ENCODE measurements around the gene BCR.

BCR gene

GRCh38 chr22:23242473-23243001, 62.2 kb downstream of the BCR start:
- no peak overlapping the region for H3K9ac ChIP-seq (ENCODE audit: low read length)
- H4K20me1 ChIP-seq (ENCODE audit: low read depth, low read length) = no peaks in the 10 kb centered on the region; the same call in 1 of the 2 replicates
- no peak overlapping the region for H3K27ac ChIP-seq (ENCODE audit: low read depth, low read length)

GRCh38 chr22:23243006-23243573, 62.8 kb downstream of the BCR start:
- H4K20me1 ChIP-seq (ENCODE audit: low read depth, low read length) = no peaks in the 10 kb centered on the region; the same call in 1 of the 2 replicates
- H3K27me3 ChIP-seq (ENCODE audit: low read length) = no peaks in the 10 kb centered on the region
- no peaks in the 10 kb centered on the region for H3K9me3 ChIP-seq (ENCODE audit: insufficient read depth, low read length)
- no peaks in the 10 kb centered on the region for H3K36me3 ChIP-seq (ENCODE audit: low read length)
- no peak for TF ChIP-seq CTCF (IDR thresholded peaks at IDR 0.05; ENCODE audit: insufficient read depth, low read length, poor library complexity, severe bottlenecking)
- no peak for TF ChIP-seq EZH2phosphoT487 (conservative IDR thresholded peaks at IDR 0.05; ENCODE audit: low read length)
- H3K4me2 ChIP-seq (ENCODE audit: low read depth, low read length, poor library complexity, severe bottlenecking) = no peak overlapping the region
- no peak overlapping the region for H2AFZ ChIP-seq (ENCODE audit: low read depth, low read length, severe bottlenecking)
- H3K27ac ChIP-seq (ENCODE audit: low read depth, low read length) = no peak overlapping the region
- no peaks in the 10 kb centered on the region for H3K9me2 ChIP-seq (replicated peaks; ENCODE audit: insufficient read depth, low read length)
- no peaks in the 10 kb centered on the region for H3K79me2 ChIP-seq (ENCODE audit: insufficient read depth, low read length)
- no peaks in the 10 kb centered on the region for H3F3A ChIP-seq (ENCODE audit: insufficient read depth)
- H3K4me3 ChIP-seq (ENCODE audit: insufficient read depth, low read length, poor library complexity, severe bottlenecking) = no peak overlapping the region
- H3K9ac ChIP-seq (ENCODE audit: low read length) = no peak overlapping the region

More at GRCh38 chr22:23242473-23243001, 62.2 kb downstream of the BCR start:
- H3K27me3 ChIP-seq (ENCODE audit: low read length) = no peaks in the 10 kb centered on the region
- H3K9me3 ChIP-seq (ENCODE audit: insufficient read depth, low read length) = no peaks in the 10 kb centered on the region
- no peaks in the 10 kb centered on the region for H3F3A ChIP-seq (ENCODE audit: insufficient read depth)
- H2AFZ ChIP-seq (ENCODE audit: low read depth, low read length, severe bottlenecking) = no peak overlapping the region
- no peak overlapping the region for H3K4me3 ChIP-seq (ENCODE audit: insufficient read depth, low read length, poor library complexity, severe bottlenecking)
- no peaks in the 10 kb centered on the region for H3K79me2 ChIP-seq (ENCODE audit: insufficient read depth, low read length)
- H3K4me2 ChIP-seq (ENCODE audit: low read depth, low read length, poor library complexity, severe bottlenecking) = no peak overlapping the region
- no peaks in the 10 kb centered on the region for H3K9me2 ChIP-seq (replicated peaks; ENCODE audit: insufficient read depth, low read length)
- no peak for TF ChIP-seq CTCF (IDR thresholded peaks at IDR 0.05; ENCODE audit: insufficient read depth, low read length, poor library complexity, severe bottlenecking)
- TF ChIP-seq EZH2phosphoT487 (conservative IDR thresholded peaks at IDR 0.05; ENCODE audit: low read length) = no peak
- no peaks in the 10 kb centered on the region for H3K36me3 ChIP-seq (ENCODE audit: low read length)

- Histone ChIP-seq H3K79me2 (ENCODE audit: insufficient read depth, low read length) (no peaks in the 10 kb centered on the region), H3K4me3 (ENCODE audit: insufficient read depth, low read length, poor library complexity, severe bottlenecking) (no peak overlapping the region), H3K9me3 (ENCODE audit: insufficient read depth, low read length) (no peaks in the 10 kb centered on the region), H3K9ac (ENCODE audit: low read length) (no peak overlapping the region), H4K20me1 (ENCODE audit: low read depth, low read length) (no peaks in the 10 kb centered on the region; the same call in 1 of the 2 replicates), H3K4me2 (ENCODE audit: low read depth, low read length, poor library complexity, severe bottlenecking) (no peak overlapping the region), H3K27ac (ENCODE audit: low read depth, low read length) (no peak overlapping the region), H2AFZ (ENCODE audit: low read depth, low read length, severe bottlenecking) (no peak overlapping the region), H3K9me2 (replicated peaks; ENCODE audit: insufficient read depth, low read length) (no peaks in the 10 kb centered on the region), H3K27me3 (ENCODE audit: low read length) (no peaks in the 10 kb centered on the region), H3F3A (ENCODE audit: insufficient read depth) (no peaks in the 10 kb centered on the region), H3K36me3 (ENCODE audit: low read length) (no peaks in the 10 kb centered on the region)
- TF ChIP-seq CTCF (IDR thresholded peaks at IDR 0.05; ENCODE audit: insufficient read depth, low read length, poor library complexity, severe bottlenecking) (no peak), EZH2phosphoT487 (conservative IDR thresholded peaks at IDR 0.05; ENCODE audit: low read length) (no peak)
Measured at GRCh38 chr22:23243859-23244689, 63.8 kb downstream of the BCR start.
